GM21423 (cell line): ENCODE data around the gene PVALEF.

Experiments used
- ATAC-seq: cut with Tn5 transposase; IDR thresholded peaks from one replicate; pipeline ENCODE4 v1.9.1; 2021; ENCODE audit warnings: mild to moderate bottlenecking, moderate library complexity; ENCODE audit not compliant: unreplicated experiment

The PVALEF gene

DNA sequence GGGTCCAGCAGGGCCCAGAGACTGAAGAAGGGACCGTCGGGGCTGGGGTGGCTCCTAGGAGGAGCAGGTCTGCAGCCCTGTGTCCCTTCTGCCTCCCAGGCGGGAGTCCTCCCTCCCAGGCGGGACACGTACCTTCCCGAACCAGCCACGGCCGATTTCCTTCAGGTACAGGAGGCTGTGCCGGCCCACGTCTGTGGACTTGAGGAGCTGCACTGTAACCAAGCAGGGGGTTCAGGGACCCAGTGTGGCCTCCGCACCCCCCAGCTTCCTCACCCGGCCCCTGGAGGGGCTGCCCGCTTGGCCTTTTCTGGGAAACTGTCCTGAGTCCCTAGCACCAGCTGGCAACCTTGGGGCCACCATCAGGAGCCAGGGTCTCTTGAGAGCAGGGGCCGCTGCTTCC is 37.0 kb upstream of the PVALEF start:
- ATAC-seq = no peak

DNA sequence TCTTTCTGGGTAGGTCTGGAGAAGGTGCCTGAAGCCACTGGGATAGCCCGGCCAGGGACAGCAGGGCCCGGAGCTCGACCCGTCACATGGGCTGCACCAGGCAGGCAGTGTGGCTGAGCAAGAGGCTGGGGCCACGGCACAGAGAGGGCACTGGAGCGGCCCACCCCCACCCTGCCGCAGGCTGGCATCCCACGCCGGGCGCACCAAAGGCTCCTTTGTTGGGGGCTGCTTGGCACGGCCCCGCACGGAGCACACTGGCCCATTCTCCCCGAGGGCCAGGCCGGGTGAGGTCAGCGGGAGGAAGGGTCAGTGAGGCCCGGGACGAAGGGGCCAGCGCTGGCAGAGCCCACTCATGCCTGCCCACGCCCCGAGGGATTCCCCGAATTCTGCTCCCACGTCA is 36.5 kb upstream of the PVALEF start:
- ATAC-seq = no peak

- ATAC-seq = no peak
Observed at GRCh38 chr17:81129289-81129688, 36.0 kb upstream of the PVALEF start.

- ATAC-seq = no peak
Observed at GRCh38 chr17:81129711-81130367, 35.5 kb upstream of the PVALEF start.

GRCh38 chr17:81130385-81131361 is 34.6 kb upstream of the PVALEF start:
- ATAC-seq = no peak

GRCh38 chr17:81131486-81132196 is 33.7 kb upstream of the PVALEF start:
- no peak for ATAC-seq

DNA sequence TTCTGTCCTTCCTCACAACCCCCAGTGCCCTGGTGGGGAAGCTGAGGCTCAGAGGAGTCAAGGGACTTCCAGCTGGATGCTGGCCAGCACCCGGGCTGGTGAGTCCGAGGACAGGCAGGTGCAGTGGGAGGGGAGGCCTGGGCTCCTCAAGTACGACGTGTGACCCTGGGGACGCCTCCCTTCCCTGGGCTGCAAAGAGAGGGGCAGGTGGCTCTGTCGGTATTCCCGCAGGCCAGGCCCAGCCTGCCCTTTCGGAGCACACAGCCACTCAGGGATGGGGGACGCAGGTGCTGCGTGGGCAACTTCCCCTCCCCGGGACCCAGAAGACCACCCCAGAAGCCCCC is 33.1 kb upstream of the PVALEF start:
- ATAC-seq = no peak

DNA sequence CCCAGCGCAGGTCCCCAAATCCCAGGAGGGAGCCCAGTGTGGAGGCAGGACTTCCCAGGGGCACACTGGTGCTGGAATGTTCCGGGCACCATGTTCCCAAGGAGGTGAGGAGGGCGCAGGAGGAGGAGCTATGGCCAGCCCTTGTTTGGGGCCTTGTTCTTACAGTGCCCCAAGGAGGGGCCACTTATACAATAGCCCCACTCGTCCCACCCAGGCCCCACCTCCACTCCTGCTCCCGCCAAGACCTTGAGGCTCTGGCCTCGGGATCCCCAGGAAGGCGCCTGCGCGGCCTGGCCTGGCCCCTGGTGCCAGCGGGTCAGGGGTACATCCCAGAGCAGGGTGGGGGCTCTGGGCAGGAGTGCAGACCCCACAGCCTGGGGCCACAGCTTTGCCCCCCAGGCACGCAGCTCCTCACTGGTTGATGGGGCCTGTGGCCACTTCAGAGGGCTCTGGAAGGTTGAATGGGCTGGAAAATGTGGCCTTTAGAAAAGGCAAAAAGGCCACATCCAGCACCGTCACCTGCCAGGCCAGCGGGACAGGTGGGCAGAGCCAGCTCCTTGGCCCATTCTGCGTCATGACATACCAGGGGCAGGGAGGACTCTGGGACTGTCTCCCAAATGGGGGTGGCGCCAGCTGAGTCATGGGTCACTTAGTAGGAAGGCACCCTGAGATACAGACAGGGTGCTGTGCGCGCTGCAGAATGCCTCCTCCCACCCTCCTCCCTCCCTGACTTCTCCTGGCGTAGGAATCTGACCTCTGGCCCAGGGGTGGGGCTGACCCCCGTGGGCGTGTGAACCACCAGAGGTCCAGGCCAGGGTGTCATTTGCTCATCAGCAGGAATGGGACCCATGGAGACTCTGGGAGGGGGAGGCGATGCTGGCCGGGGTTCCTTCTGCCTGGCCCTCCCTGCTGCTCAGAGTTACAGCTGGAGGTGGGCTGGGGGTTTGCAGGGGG is 32.3 kb upstream of the PVALEF start:
- no peak for ATAC-seq

- ATAC-seq = no peak
Observed at GRCh38 chr17:81134064-81134781, 31.1 kb upstream of the PVALEF start.

DNA sequence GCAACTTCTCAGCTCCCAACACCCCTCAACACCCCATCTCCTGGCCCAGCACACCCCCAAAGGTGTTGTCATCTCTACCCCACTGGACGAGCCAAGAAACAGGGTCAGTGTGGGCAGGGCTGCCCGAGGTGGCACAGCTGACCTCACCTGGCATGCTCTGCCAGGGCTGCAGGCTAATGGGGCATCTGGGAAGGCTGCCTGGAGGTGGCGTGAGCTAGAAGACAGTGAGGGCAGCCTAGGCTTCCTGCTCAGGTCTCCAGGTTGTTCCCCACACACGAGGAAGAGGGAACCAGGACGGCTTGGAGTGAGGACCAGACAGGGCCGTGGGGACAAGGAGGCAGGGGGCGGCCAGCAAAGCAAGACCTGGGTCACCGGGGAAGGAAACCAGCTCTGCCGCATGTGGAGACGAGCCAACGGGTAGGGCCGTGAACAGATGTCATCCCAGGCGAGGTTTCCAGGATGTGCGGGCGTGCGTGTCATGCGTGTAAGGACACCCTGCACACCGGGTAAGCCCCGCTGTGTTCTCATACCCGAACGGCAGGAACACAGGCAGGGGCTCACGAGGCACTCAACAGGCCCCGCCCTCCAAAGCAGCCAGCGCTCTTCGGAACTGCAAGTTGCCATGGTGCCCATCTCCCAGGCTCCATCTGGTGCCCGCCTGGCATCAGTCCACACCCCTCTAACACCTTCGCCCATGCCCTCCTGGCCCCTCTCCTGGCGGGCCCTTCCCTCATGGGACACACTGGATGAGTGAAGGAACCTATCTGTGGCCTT is 29.6 kb upstream of the PVALEF start:
- ATAC-seq = no peak

- ATAC-seq = no peak
Observed at GRCh38 chr17:81136366-81136765, 28.9 kb upstream of the PVALEF start.

- ATAC-seq = no peak
Observed at GRCh38 chr17:81137248-81137647, 28.1 kb upstream of the PVALEF start.

DNA sequence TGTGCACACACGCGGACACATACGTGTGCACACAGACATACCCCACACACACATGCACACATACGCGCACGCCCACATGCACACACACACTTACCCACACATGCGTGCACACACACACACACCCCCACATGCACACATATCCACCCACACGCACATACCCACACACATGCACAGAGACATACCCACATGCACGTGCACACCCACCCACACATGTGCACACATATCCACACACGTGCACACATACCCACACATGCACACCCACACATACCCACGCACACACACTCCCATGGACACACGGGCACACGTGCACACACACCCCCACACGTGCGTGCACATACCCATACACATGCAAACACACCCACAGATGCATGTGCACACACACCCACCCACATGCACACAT is 27.2 kb upstream of the PVALEF start:
- ATAC-seq = no peak

- no peak for ATAC-seq
Observed at GRCh38 chr17:81138500-81138899, 26.8 kb upstream of the PVALEF start.

- no peak for ATAC-seq
Observed at GRCh38 chr17:81139428-81139827, 25.9 kb upstream of the PVALEF start.

DNA sequence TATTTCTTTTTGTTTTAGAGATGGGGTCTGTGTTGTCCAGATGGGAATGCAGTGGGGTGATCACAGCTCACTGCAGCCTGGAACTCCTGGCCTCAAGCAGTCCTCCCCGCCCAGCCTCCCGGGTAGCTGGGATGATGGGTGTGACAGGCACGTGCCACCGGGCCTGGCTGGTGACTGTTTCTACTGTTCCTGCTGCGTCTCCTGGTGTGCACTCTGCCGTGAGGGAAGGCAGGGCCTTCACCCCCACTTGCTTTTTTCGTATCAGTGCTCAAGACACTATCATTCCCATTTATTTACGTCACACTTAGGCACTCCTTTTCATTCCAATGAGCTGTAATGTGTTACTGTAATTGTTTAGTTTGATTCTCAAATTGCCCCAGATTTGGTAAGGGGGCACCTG is 25.3 kb upstream of the PVALEF start:
- ATAC-seq = no peak

DNA sequence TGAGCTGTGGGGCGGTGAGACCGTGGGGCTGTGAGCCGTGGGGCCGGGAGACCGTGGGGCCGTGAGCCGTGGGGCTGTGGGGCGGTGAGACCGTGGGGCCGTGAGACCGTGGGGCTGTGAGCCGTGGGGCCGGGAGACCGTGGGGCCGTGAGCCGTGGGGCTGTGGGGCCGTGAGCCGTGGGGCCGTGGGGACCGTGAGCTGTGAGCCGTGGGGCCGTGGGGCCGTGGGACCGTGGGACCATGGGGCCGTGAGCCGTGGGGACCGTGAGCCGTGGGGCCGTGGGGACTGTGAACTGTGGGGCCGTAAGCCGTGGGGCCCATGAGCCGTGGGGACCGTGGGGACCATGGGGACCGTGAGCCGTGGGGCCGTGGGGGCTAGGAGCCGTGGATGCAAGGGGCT is 24.6 kb upstream of the PVALEF start:
- ATAC-seq = no peak

DNA sequence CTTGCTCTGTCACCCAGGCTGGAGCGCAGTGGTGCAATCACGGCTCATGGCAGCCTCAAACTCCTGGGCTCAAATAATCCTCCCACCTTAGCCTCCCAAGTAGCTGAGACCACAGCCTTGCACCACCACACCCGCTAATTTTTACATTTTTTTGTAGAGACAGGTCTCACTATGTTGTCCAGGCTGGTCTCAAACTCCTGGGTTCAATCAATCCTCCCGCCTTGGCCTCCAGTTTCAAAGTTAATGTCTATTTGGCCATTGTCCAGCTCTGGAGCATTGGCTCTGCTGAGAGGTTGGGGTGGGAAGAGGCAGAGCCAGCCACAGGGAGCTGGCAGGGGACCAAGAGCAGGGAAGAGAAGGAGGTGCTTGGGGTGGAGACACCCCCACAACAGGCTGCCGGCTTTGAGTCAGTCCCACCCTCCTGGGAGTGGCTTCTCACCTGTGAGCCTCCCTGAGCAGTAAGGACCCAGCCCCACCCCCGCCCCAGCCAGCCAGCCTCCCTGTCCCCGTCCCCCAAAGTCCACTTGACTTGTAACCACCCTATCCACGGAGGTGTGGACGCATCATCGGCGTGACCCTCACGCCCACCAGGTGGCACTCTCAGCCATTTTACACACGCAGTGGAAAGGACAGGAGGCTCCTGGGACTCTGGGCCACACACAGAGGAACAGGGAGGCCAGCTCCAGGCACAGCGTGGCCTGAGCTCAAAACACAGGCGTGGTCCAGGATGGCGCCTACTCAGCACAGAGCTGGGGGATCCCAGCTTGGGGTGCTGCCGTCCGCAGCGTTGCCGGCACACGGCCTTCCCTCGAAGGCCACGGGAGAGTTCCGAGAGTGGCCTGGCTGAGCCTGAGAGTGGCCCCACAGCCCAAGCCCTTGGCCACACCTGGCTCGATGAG is 22.8 kb upstream of the PVALEF start:
- no peak for ATAC-seq
